Activated CD4-positive, alpha-beta T cell treated with anti-CD3 and anti-CD28 coated beads, Interleukin-2, amount 50 U/mL, for 1 hour (primary cell): ENCODE measurements around the gene YPEL1.

Experiments used
- DNase-seq: peaks from one replicate; pipeline ENCODE4 v3.0.0-alpha.2; 2020

YPEL1 gene, protein sequence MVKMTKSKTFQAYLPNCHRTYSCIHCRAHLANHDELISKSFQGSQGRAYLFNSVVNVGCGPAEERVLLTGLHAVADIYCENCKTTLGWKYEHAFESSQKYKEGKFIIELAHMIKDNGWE

GRCh38 chr22:21735200-21736083, at the start of gene YPEL1:
TSS of gene YPEL1 (minus strand) at chr22:21735794. CDS start at chr22:21710744, 25,050 bp downstream.
- DNase-seq, result peak; percentile 95

DNA sequence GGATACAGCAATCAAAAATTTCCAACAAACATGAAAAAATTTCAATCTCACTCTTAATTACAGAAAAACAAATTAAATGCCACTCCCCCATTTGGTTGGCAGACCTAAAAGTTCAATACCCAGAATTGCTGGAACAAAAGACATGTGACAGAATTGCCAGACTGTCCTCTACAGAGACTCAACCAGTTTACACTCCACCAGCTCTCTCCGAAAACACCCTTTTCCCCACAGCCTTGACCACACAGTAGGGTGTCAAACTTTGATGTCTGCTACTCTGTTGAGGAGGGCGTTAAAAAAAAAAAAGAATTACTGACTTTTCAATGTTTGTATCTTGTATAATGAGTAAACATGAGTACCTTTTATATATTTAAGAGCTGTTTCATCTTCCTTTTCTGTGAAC, 44.7 kb upstream of the YPEL1 start:
- DNase-seq, result no peak

DNA sequence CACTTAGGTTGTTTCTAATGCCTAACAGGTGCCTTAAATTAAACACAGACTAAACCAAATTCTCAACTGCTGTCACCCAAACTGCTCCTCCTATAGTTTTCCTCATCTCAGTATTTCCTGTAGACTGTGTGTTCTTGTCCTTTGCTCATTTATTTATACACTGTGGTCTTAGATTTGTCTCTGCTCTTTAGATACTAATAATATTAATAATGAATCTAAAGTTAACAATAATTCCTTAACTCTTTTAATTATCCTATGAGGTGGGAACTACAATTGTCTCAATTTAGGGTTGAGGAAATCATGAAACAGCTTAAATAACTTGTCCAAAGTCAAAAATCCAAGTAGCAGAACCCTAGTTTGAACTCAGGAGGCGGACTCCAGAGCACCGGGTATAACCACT, 43.9 kb upstream of the YPEL1 start:
- no peak for DNase-seq

- no peak for DNase-seq
These were observed 43.2 kb upstream of the YPEL1 start for GRCh38 chr22:21778705-21779363.

GRCh38 chr22:21771631-21771976, 36.0 kb upstream of the YPEL1 start:
- DNase-seq, result no peak

GRCh38 chr22:21768435-21768834, 32.8 kb upstream of the YPEL1 start:
- DNase-seq, result no peak

GRCh38 chr22:21766691-21767462, 31.3 kb upstream of the YPEL1 start:
- DNase-seq, result peak; percentile 24

DNA sequence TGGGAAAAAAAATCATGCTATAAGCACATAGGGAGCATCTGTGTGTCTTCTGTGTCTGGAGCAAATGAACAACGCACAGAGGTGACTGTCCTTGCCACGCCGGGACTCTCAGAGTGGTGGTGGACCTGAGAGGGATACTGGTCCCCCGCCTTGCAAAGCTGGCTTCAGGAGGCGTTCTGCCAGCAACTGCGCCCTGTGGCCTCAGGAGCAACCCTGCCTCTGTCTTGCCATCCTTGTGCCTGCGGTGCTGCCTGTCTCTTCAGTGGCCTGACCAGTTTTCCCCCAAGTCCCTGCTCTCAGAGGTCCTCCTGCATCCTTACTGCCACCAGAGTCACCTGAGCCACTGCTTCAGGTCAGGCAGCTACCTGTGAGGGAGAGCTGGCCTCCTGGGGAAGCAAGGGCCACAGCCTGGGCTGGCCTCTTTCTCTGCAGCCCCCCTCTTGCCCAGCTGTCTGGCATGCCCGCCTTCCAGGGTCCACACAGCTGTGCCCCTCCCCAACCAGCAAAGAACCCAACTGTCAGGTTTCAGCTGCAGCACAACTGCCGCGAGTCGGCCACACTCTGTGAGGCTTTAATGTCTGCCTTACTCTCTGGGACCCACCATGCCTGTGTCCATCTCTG, 30.4 kb upstream of the YPEL1 start:
- no peak for DNase-seq

DNA sequence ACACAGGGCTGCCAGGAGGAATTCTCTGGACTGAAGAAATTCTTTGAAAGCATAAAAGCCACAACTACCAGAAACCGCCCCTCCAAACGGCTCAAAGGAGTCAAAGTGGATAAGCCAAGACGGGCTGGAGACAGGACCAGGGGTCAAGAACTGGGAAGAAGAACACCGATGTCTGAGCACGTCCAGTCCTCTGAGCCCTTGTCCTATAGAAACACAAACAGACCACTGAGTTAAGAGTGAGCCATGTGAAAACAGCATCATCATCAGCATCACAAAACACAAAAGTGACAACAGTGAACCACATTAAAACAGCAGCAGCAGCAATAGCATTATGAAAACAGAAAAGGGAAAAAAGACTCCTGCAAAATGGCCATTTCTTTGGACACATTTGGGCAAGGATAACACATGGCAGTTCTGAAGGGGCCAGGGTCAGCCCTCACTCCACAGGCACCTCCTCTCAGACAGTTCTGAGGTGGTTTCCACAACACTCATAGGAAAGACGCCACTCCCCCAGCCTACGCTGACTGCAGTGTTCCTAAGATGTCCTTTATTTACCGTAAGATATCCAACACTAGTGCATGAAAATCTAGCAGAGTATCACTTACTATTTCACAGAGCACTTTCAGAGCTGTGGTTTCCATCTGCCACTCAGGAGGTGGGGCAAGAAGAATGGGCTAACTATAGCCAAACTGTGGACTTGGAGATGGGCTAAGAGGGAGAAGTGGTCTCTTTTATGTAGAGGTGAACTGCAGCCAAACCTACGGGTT, 28.6 kb upstream of the YPEL1 start:
- no peak for DNase-seq

- peak; percentile 11 for DNase-seq
These were observed 27.4 kb upstream of the YPEL1 start for GRCh38 chr22:21762712-21763581.

DNA sequence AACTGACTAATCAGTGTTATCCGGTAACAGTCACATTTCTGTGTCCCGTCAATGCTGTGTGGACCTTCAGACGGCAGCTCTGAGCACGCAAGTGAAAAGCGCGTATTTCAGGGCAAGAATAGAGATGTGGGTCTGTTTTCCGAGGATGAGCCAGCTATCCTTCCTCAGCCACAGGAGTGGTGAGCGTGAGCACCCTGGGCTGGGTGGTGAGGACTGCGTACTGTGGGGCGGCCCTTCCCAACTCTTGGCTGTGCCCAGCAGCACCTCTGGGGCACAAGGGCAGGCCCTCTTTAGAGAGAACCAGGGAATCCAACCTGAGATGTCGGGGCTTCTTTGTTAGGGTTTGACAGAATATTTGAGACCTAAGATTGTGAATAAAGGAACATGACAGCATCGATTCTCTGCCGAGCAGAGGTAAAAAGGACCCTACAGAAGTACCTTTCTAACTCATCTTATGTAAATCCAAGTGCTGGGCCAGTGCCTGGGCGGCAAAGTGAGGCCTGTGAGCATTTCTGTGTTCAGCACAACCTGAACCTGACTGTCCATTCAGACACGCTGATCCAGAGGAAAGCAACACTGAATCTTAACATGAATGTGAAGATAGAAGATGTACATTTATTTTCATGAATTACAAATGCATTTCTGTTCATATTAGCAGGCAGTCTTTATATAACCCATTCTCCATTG, 26.5 kb upstream of the YPEL1 start:
- no peak for DNase-seq

GRCh38 chr22:21761086-21761485, 25.5 kb upstream of the YPEL1 start:
- DNase-seq, result no peak

- no peak for DNase-seq
These were observed 25.0 kb upstream of the YPEL1 start for GRCh38 chr22:21760640-21761039.

- no peak for DNase-seq
These were observed 24.2 kb upstream of the YPEL1 start for GRCh38 chr22:21759646-21760376.

- no peak for DNase-seq
These were observed 23.5 kb upstream of the YPEL1 start for GRCh38 chr22:21759093-21759492.

DNA sequence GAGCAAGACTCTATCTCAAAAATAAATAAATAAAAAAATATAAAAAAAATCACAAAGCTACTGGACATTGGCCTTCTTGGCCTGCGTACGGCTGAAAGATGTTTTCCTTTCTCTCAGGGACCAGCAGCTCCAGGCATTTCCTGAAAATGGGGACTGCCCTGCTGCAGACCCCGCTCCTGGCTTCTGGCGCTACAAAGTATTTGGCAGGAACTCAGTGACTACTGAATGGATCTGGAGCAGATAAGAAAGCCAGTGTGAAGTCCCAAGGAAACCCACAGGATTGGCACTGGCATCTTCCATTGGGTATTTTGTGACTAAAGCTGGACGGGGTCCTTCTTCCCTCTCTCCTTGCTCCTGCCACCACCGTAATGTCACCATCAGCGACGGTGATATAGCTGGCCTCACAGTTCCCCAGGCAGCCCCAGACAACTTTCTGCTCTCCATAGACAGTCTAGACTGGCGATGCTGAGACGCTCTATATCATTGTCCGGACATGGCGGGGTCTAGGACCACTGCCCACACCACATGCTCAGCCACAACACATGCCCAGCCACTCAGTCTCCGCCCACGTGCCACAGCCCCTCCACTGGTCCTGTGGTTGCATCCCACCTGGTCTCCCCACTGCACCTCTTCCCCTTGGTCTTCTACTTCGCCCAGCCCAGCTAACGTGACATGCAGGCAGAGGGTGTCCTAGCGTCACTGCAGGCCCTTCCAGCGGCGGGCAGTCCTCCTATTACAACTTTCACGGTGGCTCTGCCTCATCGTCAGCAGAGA, 22.7 kb upstream of the YPEL1 start:
- no peak for DNase-seq

DNA sequence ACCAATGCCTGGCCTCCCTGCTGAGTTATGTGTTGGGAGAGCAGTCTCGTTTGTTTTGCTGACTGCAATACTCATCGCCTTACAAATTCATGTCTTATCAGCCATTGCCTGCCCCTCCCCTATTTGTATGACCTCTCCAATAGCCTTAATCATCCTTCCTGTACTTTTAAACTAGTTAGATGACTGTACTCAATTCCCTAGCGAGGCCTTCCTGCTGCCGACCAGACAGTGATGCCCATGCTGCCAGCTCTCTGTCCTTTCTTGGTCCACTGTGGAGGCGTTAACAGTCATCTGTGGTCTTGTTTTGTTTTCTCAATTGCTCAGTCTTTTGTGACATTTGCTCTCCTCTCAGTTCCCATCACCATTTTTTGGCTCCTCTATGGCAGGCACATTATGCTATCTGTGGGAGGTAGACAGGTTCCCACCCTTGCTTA, 20.3 kb upstream of the YPEL1 start:
- no peak for DNase-seq

DNA sequence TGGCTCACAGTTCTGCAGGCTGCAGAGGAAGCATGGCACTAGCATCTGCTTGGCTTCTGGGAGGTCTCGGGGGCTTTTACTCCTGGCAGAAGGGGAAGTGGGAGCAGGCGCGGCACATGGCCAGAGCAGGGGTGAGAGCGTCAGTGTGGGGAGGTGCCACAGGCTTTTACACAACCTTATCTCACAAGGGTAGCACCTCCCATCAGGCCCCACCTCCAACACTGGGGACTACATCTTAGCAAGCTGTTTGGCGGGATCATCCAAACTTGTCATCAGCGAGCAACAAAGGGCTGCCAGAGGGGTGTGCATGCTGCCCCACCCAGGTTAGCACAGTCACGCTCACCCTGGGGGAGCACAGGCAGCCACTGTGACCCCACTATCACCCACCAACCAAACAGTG, 18.9 kb upstream of the YPEL1 start:
- DNase-seq, result no peak
